CD4-positive, alpha-beta T cell treated with Interleukin-2 at 100 ng/mL for 4 hours (primary cell): ENCODE results near the gene TWF1.
A peak's percentile ranks its signal among the peaks of the same experiment; 100 is the strongest.
"Not testable (repeated sequence)": the region's sequence is repeated elsewhere in the genome, so short reads cannot be mapped to it uniquely, and the experiment has no call there.

Experiments used
- DNase-seq: peaks from one replicate; pipeline ENCODE4 v3.0.0-alpha.2; 2020; ENCODE audit warnings: low spot score

The TWF1 gene

DNA sequence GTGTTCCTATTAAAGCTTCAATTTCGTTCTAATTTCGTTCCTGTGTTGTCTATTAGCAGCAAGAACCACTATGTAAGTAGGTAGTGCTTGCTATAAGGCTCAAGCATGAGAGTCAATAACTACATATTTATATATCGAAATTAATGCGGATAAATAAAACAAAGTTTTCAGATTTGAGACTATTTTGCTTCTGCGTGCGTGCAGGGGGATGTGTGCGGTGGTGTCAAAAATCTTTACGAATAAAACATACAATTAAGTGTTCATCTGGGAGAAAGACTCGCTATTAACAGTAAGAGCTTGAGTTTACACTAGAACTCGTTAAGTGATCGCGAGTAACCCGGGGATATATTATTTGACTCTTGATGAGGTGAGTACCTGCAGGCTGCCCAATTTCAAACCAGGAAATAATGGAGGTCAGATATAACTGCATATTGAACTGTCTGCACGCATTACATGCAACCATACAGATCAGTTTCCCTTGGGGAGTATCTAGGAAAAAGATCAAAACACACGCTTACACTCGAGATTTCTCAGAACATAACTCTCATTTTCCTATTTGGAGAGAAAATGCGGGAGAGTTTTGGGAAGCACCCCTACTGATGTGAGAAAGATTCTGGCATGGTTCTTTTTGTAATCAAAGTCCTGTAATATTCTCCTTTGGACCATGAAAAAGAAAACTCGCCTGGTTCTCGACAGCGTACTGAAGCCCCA lies 813 bp downstream of the TWF1 start:
- peak; percentile 23 for DNase-seq

DNA sequence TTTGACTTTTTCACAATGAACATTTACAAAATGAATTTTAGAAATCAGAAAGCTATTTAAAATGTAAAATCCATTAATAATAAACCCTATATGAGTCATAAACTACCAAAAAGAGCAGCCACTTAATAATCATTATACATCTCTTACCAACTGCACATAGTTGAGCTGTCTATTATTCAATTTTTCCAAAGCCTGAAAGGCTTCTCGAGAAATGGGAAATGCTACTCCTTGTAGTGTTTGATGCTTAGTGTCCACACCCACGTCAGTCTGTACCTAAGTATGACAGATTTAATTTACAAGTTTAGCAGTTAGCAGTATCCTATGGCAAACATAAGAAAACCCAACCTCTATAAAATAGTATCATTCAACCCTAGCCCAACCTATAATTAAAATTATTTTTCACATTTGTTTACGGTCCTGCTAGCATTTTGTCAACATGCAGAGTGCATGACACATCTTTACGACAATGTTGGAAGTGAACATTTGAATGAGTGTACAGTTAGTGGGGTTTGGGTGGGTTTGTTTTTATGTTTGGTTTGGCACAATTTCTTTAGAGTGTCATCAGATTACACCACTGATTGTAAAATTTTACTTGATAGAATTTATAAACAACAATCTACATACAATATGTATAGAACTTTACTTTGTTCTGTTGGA lies 8.4 kb downstream of the TWF1 start:
- DNase-seq = no peak

DNA sequence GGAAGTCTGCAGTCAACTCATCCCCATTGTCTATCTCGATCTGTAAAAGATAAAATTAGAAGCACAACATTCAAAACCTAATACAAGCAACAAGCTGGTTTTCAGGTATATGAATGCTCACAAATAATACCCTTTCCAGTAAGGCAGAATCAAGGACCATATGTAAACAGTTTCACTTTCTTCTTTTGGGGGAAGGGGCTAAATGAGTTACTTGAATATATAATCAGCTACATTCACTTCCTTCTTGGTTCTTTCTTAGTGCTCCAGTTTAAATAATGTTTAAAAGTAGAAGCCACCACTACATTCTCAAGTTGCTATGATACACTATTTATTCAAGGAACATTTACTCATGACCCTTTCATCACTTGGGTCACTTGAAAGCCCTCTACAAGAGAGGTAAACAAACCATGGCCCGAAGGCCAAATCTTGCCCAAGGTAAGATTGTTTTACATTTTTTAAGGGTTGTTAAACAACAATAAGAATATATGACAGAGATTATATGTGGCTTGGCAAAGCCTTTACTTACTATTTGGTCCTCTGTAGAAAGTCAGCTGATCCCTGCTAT lies 10.3 kb downstream of the TWF1 start:
- no peak for DNase-seq

DNA sequence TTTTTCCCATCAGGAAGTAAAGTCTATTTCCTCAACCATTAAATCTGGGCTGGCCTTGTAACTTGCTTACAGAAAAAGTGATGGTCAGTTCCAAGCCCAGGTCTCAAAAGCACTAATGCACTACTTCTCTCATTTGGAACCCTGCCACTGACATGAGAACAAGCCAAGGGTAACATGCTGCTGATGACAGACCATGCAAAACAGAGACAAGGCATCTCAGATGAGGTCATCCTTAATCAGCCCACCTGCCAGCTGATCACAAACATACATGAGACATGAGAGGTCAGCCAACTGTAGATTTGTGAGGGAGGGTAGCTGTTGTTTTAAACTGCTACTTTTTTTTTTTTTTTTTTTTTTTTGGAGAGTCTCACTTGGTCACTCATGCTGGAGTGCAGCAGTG lies 16.2 kb downstream of the TWF1 start:
- DNase-seq = no peak

DNA sequence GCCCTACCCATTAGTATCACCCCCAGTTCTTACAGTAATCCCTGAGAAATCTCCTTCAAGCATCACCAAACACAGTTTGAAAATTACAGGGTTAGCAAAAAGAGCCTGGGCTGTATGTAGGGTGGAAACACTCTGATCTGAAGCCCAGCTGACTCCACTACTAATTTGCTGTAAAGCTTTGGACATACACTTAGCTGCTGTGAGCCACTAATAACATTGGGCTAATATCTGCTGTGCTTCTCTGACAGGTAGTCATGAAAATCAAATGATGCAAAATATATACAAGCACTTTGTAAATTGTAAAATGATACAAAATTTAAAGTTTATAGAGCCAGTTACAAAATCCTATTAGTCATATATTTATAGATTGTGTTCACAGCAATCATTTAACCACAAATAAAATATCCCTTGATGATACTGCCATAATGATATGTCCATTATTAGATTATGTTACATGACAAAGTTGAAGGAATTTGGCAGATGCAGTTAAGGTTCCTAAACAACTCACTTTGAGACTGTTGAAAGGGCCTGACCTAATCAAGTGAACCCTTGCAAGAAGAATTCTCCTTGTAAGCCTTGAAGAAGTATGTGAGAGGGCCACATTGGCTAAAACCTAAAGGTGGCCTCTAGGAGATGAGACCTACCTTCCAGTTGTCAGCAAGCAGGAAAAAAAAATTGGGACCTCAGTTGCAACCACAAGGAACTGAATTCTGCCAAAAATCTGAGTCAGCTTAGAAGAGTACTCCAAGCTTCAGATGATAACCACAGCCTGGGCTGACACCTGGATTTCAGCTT lies 19.0 kb downstream of the TWF1 start:
- no peak for DNase-seq

DNA sequence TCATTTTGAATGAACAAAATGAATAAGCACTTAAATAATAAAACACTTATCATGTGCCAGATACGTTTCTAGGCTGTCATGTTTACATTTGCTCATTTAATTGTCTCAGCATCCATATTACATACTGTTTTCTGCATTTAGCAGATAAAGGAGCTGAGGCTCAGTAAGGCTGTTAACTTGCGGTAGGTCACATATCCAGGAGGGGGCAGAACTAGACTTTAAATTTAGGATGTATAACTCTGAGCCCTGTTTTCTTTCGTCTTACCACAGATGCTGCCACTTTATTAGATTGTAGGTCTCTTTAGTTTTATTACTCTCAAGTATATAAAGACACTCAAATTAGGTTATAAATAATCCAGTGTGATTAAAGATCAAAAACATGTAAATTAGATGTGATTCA lies 29.6 kb downstream of the TWF1 start:
- peak; percentile 29 for DNase-seq

DNA sequence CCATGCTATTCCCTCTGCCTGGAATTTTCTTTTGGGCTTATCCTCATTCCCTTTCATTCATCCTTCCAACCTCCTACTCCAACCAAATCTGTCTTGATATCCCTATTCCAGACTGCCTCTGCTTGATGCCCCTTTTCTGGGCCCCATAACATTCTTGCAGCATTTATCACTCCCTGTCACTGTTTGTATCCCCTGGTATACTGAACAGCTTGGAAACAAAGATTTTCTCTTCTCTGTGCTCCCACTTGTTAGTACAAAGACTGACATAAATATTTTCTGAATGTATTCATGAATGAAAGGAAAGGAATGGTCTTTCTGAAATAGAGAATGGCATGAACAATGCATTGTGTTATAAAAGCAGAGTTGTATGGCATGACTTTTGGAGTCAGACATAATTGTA lies 39.8 kb downstream of the TWF1 start:
- no peak for DNase-seq

DNA sequence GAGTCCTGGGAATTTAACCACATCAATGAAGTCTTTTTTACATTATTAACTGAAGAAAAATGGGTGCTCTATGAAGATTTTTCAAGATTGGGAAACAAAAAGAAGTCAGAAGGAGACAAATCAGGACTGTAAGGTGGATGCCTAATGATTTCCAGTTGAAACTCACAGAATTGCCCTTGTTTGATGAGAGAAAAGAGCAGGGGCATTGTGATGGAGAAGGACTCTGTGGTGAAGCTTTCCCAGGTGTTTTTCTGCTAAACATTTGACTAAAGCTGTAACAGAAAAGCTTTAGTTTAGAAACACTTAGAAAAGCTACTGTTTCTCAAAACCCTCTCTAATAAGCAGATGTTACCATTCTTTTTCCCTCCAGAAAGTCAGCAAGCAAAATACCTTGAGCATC lies 41.6 kb downstream of the TWF1 start:
- no peak for DNase-seq

DNA sequence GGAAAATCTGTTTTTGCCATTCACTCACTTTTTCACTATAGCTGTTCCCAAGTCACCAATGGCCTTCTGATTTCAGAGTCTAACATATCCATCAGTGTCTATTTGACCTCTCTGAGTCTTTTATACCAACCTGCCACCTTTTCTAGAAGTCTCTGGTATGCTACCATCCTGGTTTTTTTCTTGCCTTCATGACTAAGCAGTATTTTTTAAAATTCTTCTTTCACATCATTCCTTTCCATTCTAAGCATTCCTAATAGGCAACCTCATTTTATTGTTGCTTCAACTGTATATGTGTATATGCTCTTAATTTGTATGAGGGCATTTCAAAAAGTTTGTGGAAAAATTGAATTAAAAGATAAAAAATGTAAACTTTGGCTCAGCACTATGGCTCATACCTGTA lies 42.3 kb downstream of the TWF1 start:
- no peak for DNase-seq

DNA sequence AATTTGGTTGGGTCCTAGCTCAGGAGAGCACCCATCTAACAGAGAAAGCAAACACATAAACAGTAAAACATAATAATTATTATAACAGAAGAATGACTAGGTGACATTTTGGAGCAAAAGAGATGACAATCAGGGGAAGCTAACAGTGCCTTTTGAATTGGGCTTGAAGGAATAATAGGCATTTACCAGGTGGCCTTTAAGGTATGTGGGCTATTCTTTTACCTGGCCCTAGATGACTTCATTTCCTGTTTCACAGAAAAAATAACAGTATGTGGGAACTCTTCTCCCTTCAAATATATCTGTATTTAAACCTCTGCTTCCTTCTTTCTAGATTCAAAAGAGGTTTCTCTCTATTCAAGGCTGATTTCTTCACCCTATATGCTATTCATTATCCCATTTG lies 43.5 kb downstream of the TWF1 start:
- no peak for DNase-seq

DNA sequence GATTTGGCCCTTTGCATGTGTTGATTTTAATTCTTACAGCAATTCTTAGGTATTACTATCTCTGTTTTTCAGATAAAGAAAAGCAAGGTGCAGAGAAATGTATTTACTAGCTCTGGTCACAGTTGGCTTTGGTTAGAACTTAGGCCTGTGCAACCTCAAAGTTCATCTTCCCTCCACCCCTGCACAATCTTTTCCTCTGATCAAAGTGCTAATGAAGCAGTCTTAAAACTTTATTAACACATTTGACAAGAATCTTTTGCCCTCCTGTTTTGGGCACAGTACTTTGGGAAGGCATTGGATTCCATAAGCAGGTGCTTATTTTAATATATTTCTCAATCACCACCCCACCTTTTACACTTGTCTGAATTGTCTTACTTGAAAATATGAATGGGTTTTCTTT lies 44.6 kb downstream of the TWF1 start:
- DNase-seq = peak; percentile 2

DNA sequence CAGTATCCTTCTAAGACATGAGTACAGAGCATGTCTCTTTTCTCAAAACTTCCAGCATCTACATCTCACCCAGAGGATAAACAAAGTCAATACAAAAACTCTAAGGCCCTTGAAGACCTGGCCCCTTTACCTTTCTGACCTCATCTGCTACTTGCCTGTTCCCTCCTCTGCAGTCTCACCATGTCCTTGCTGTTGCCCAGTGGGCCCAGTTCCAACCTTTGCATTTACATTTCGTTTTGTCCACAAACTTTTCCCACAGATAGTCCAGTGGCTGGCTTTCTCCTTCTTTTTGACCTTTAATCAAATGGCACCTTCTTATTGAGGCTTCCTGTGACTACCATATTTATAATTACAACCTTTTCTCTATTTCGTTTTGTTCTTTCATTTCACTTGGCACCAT lies 45.7 kb downstream of the TWF1 start:
- DNase-seq = no peak

DNA sequence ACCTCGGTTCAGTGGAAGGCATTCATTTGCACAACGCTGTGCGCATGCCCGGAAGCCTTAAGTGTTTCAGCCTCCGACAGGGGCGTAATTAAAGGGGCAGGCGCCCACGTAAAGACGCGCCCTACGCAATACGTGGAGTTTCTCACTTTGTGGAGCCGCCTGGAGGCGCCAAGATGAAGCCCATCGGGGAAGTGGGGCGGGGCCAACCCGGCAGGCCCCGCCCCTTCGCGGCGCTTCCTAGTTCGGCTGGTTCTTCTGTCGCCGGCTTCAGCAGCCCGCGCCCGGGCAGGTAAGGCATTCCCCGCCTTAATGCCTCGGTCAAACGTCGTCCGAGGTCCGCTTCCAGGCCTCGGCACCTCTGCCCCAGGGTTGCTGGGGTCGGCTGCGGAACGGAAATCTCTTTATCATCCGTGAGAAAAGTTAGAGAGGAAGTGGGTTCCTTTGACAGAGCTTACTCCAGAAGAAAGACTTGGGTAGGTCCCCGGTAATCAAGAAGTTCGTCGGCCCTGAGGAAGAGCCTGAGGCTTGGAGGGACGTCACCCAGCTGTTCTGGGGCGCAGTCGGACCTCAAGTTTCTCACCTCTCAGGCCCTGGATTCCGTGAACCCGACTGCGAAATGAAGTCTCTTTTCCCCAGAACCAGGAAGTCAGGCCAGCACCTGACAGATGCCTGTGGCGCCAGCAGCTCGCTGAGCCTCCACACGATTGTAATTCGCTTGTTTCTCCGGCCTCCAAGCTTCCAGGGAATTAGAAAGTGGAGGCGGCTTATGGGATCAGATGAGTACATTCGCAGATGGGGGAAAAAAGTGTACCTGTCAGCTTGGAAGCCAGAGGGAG lies 47.2 kb downstream of the TWF1 start, which contains the start of the genes IRAK4 and PUS7L:
IRAK4 (plus strand) TSS at position 224 of the 836 bp plus-strand sequence. CDS start 9,161 bp downstream, outside the sequence.
PUS7L (minus strand) TSS at position 63 of the 836 bp plus-strand sequence. CDS start 3,545 bp downstream, outside the sequence.
- peak; percentile 96 for DNase-seq

DNA sequence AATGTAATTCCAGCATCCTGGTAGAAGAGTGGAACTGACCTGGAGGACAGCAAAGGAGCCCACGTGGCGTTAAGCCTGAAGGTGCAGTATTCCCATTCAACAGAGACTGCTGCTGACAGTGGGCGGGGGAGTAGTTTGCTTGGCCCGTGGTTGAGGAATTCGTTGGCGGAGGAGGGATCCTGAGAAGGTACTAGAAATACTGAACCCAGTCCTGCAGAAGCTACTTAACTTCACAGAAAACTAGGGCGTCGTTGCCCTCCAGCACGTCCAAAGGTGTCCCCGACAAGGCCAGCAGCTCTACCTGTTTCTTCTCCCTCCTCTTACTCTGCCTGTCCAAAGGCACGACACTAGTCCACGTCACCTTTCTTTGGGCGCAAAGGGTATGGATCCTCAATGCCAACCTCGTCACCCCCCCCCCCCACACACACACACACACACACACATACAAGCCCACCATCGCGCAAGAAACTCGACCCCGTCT lies 47.8 kb downstream of the TWF1 start:
- DNase-seq = no peak

DNA sequence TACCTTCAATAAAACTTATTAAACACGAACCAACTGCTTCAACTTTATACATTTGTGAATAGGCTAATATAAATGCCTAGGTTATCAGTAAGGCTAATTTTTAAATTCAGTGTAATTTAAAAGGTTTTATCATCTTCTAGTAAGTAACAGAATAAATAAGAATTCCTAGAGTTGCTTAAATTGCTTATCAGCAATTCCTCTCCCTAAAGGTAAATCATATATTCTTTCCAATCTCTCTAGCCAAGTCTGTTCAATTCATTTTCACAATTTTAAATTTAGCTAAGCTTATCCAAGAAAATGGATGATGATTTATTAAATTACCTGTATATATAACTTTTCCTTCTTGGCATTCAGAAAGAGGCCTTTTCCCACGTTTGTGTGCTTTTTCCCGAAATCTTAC lies 52.1 kb downstream of the TWF1 start:
- DNase-seq = no peak

DNA sequence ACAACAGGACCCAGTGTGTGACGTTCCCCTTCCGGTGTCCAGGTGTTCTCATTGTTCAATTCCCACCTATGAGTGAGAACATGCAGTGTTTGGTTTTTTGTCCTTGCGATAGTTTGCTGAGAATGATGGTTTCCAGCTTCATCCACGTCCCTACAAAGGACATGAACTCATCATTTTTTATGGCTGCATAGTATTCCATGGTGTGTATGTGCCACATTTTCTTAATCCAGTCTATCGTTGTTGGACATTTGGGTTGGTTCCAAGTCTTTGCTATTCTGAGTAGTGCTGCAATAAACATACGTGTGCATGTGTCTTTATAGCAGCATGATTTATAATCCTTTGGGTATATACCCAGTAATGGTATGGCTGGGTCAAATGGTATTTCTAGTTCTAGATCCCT lies 54.8 kb downstream of the TWF1 start:
- DNase-seq = not testable (repeated sequence)

DNA sequence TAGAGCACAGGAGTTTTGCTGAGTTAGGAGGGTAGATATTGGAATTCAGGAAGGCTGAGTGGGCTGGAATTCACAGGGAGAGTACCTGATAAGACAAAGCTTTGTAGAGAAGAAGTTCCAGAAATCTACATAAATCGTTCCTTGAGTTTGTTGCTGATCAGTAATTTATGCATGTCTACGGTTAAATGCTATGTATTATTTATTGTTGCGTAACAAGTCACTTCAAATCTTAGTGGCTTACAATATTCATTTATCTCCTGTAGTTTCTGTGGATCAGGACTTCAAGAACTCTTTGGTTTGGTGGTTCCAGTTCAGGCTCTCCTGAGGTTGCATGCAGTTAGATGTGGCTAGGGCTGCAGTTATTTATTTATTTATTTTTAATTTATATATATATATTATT lies 55.3 kb downstream of the TWF1 start:
- no peak for DNase-seq

DNA sequence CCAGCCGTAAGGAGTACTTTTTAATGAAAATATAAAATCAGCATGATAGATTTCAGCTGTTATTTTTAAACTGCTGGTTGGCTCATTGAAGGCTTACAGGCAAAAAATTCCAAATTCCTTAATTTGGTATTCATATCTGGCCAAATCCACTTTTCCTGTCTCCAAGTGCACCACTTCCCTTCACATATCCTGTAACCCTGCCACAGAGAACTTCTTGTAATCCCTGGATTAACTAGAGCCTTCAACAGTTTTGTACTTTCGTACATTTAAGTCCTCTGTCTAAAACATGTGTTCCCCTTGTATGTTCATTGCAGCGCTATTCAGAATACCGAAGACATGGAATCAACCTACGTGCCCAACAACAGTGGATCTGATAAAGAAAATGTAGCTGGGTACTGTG lies 57.1 kb downstream of the TWF1 start:
- DNase-seq = no peak

DNA sequence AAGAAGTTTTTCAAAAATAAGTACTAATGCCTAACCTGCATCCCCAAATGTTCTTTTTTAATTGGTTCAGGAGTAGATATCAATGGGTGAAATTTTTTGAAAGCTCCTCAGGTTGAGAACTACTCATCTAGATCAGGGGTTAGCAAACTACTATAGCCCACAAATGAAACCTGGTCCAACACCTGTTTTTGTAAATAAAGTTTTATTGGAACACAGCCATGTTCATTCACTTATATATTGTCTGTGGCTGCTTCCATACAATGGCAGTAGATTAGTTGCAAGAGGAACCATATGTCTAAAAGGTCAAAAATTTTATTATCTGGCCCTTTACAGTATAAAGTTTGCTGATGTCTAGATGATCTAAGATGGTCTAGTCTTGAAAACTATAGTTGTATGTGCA lies 61.3 kb downstream of the TWF1 start:
- no peak for DNase-seq
